Measurements from ENCODE around the gene DOK5. TPM values are rescaled to one million over a fixed set of nuclear protein-coding genes. Genes with fewer than 3 reads are reported as not detected.

The DOK5 gene
- total RNA-seq, 2 experiments from 2014 or later: not detected

- Histone ChIP-seq H3K79me2 (ENCODE audit: insufficient read depth, low read depth, low read length) (no peaks in the 10 kb centered on the region), H3K27ac (ENCODE audit: low read depth, low read length, poor library complexity, severe bottlenecking) (no peak overlapping the region), H2AFZ (ENCODE audit: low read length) (no peak overlapping the region), H3K4me1 (ENCODE audit: insufficient read depth, low read length, poor library complexity, severe bottlenecking) (no peaks in the 10 kb centered on the region), H3K4me2 (ENCODE audit: low read length) (no peak overlapping the region), H3K9me2 (ENCODE audit: insufficient read depth, low read length) (no peaks in the 10 kb centered on the region), H3K4me3 (ENCODE audit: low read depth, low read length, poor library complexity, severe bottlenecking) (no peak overlapping the region), H4K20me1 (ENCODE audit: insufficient read depth, low read length) (no peaks in the 10 kb centered on the region), H3K9me3 (ENCODE audit: low read length) (no peaks in the 10 kb centered on the region), H3K36me3 (ENCODE audit: insufficient read depth, low read length) (no peaks in the 10 kb centered on the region)
- ChIA-PET POLR2A (no interaction called here), CTCF (ENCODE audit: unreplicated experiment) (no interaction called here)
- no peak for TF ChIP-seq EZH2phosphoT487 (IDR thresholded peaks at IDR 0.05; ENCODE audit: borderline replicate concordance, low read depth, low read length)
- TF ChIP-seq, protein P1, sequence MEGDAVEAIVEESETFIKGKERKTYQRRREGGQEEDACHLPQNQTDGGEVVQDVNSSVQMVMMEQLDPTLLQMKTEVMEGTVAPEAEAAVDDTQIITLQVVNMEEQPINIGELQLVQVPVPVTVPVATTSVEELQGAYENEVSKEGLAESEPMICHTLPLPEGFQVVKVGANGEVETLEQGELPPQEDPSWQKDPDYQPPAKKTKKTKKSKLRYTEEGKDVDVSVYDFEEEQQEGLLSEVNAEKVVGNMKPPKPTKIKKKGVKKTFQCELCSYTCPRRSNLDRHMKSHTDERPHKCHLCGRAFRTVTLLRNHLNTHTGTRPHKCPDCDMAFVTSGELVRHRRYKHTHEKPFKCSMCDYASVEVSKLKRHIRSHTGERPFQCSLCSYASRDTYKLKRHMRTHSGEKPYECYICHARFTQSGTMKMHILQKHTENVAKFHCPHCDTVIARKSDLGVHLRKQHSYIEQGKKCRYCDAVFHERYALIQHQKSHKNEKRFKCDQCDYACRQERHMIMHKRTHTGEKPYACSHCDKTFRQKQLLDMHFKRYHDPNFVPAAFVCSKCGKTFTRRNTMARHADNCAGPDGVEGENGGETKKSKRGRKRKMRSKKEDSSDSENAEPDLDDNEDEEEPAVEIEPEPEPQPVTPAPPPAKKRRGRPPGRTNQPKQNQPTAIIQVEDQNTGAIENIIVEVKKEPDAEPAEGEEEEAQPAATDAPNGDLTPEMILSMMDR (conservative IDR thresholded peaks at IDR 0.05; ENCODE audit: low read length): no peak
- intact Hi-C loops (cut with micrococcal nuclease; ENCODE audit: unreplicated experiment): no loop called here
- no TSS peak for BruUV-seq (replicated peaks)
- DNase-seq (ENCODE audit: low spot score): no peak
These were observed 175.9 kb downstream of the DOK5 start for GRCh38 chr20:54651252-54651651.

- Histone ChIP-seq H3K9me2 (ENCODE audit: insufficient read depth, low read length) (no peaks in the 10 kb centered on the region), H3K4me3 (ENCODE audit: low read depth, low read length, poor library complexity, severe bottlenecking) (no peak overlapping the region), H3K4me1 (ENCODE audit: insufficient read depth, low read length, poor library complexity, severe bottlenecking) (no peaks in the 10 kb centered on the region), H3K79me2 (ENCODE audit: insufficient read depth, low read depth, low read length) (no peaks in the 10 kb centered on the region), H3K9me3 (ENCODE audit: low read length) (no peaks in the 10 kb centered on the region), H4K20me1 (ENCODE audit: insufficient read depth, low read length) (no peaks in the 10 kb centered on the region), H3K27ac (ENCODE audit: low read depth, low read length, poor library complexity, severe bottlenecking) (no peak overlapping the region), H2AFZ (ENCODE audit: low read length) (no peak overlapping the region), H3K4me2 (ENCODE audit: low read length) (no peak overlapping the region), H3K36me3 (ENCODE audit: insufficient read depth, low read length) (no peaks in the 10 kb centered on the region)
- CTCF ChIA-PET (ENCODE audit: unreplicated experiment): no interaction called here
- no peak for TF ChIP-seq EZH2phosphoT487 (IDR thresholded peaks at IDR 0.05; ENCODE audit: borderline replicate concordance, low read depth, low read length)
- TF ChIP-seq, protein P1 (conservative IDR thresholded peaks at IDR 0.05; ENCODE audit: low read length): no peak
- BruUV-seq (replicated peaks): no TSS peak
- intact Hi-C loops (cut with micrococcal nuclease; ENCODE audit: unreplicated experiment): no loop called here
- POLR2A ChIA-PET: interaction anchor here (0.6 kb wide), 1 partner anchor 576 kb away, joined by 4 read pairs; no protein-coding TSS in a partner anchor
- DNase-seq (ENCODE audit: low spot score): no peak
These were observed 179.1 kb downstream of the DOK5 start for GRCh38 chr20:54654450-54654849.

DNA sequence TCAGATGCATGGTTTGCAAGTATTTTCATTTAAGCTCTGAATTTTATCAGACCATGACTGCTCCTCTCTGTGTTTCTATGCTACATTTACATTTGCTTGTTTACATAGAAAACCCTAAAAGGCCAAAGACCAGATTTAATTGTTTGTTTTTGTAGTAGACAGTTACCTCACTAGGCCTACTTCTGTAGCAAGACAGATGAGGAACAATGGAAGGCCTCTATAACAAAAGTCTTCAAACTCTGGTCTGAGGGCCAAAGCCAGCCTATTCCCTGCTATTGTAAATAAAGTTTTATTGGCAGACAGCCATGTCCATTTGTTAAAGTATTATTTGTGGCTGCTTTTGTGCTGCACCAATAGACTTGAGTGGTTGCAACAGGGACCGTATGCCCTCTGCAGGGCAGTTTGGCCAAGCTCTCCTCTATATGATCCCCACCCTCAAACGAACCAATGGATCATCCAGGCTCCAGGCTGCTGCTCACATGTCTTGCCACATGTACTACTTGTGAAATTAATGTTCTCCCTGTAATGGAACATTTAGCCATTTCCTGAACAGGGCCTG, 182.0 kb downstream of the DOK5 start:
- H2AFZ ChIP-seq (ENCODE audit: low read length): no peak overlapping the region
- H3K9me2 ChIP-seq (ENCODE audit: insufficient read depth, low read length): no peaks in the 10 kb centered on the region
- H3K4me1 ChIP-seq (ENCODE audit: insufficient read depth, low read length, poor library complexity, severe bottlenecking): no peaks in the 10 kb centered on the region
- TF ChIP-seq, protein P1 (conservative IDR thresholded peaks at IDR 0.05; ENCODE audit: low read length): no peak
- TF ChIP-seq EZH2phosphoT487 (IDR thresholded peaks at IDR 0.05; ENCODE audit: borderline replicate concordance, low read depth, low read length): no peak
- H3K36me3 ChIP-seq (ENCODE audit: insufficient read depth, low read length): no peaks in the 10 kb centered on the region
- CTCF ChIA-PET (ENCODE audit: unreplicated experiment): no interaction called here
- no peak overlapping the region for H3K27ac ChIP-seq (ENCODE audit: low read depth, low read length, poor library complexity, severe bottlenecking)
- intact Hi-C loops (cut with micrococcal nuclease; ENCODE audit: unreplicated experiment): no loop called here
- POLR2A ChIA-PET: no interaction called here
- DNase-seq (ENCODE audit: low spot score): no peak
- no peaks in the 10 kb centered on the region for H3K9me3 ChIP-seq (ENCODE audit: low read length)
- H3K4me3 ChIP-seq (ENCODE audit: low read depth, low read length, poor library complexity, severe bottlenecking): no peak overlapping the region
- BruUV-seq (replicated peaks): no TSS peak
- H4K20me1 ChIP-seq (ENCODE audit: insufficient read depth, low read length): no peaks in the 10 kb centered on the region
- no peak overlapping the region for H3K4me2 ChIP-seq (ENCODE audit: low read length)
- no peaks in the 10 kb centered on the region for H3K79me2 ChIP-seq (ENCODE audit: insufficient read depth, low read depth, low read length)

Measured in OCI-LY7 (cell line).